Measurements from ENCODE around the gene HS6ST3.

Gene HS6ST3

GRCh38 chr13:96617528-96617927 is 527.6 kb downstream of the HS6ST3 start:
- no peaks in the 10 kb centered on the region for H4K20me1 ChIP-seq (ENCODE audit: control insufficient read depth, insufficient read depth, low read depth, low read length)
- no peaks in the 10 kb centered on the region for H3K9me3 ChIP-seq (ENCODE audit: control insufficient read depth, insufficient read depth, low read length)
- no peak overlapping the region for H3K27ac ChIP-seq (ENCODE audit: low read depth, low read length)
- no peaks in the 10 kb centered on the region for H3K9me2 ChIP-seq (replicated peaks; ENCODE audit: control insufficient read depth, low read length)
- no peaks in the 10 kb centered on the region for H3K79me2 ChIP-seq (ENCODE audit: control insufficient read depth, low read length)
- no peaks in the 10 kb centered on the region for H3K36me3 ChIP-seq (ENCODE audit: control insufficient read depth, low read length)
- H3F3A ChIP-seq (ENCODE audit: control insufficient read depth, insufficient read depth) = no peaks in the 10 kb centered on the region
- H3K4me1 ChIP-seq (ENCODE audit: control insufficient read depth, low read length) = no peaks in the 10 kb centered on the region
- H3K4me3 ChIP-seq (ENCODE audit: low read length) = no peak overlapping the region
- TF ChIP-seq EZH2phosphoT487 (IDR thresholded peaks at IDR 0.05; ENCODE audit: borderline replicate concordance, low read length) (no peak), CTCF (IDR thresholded peaks at IDR 0.05; ENCODE audit: low read depth, low read length, poor library complexity, severe bottlenecking) (no peak)
- H3K27me3 ChIP-seq (ENCODE audit: control insufficient read depth, low read length) = no peaks in the 10 kb centered on the region
- H3K4me2 ChIP-seq (ENCODE audit: low read length) = no peak overlapping the region

GRCh38 chr13:96621634-96622183 is 531.8 kb downstream of the HS6ST3 start:
- no peaks in the 10 kb centered on the region for H3K4me1 ChIP-seq (ENCODE audit: control insufficient read depth, low read length)
- no peak for TF ChIP-seq EZH2phosphoT487 (IDR thresholded peaks at IDR 0.05; ENCODE audit: borderline replicate concordance, low read length)
- TF ChIP-seq CTCF (IDR thresholded peaks at IDR 0.05; ENCODE audit: low read depth, low read length, poor library complexity, severe bottlenecking) = no peak
- H3K4me2 ChIP-seq (ENCODE audit: low read length) = no peak overlapping the region
- H3K79me2 ChIP-seq (ENCODE audit: control insufficient read depth, low read length) = no peaks in the 10 kb centered on the region
- no peak overlapping the region for H3K4me3 ChIP-seq (ENCODE audit: low read length)
- H3K27me3 ChIP-seq (ENCODE audit: control insufficient read depth, low read length) = no peaks in the 10 kb centered on the region
- H4K20me1 ChIP-seq (ENCODE audit: control insufficient read depth, insufficient read depth, low read depth, low read length) = no peaks in the 10 kb centered on the region
- no peaks in the 10 kb centered on the region for H3K9me3 ChIP-seq (ENCODE audit: control insufficient read depth, insufficient read depth, low read length)
- no peaks in the 10 kb centered on the region for H3K9me2 ChIP-seq (replicated peaks; ENCODE audit: control insufficient read depth, low read length)
- no peaks in the 10 kb centered on the region for H3K36me3 ChIP-seq (ENCODE audit: control insufficient read depth, low read length)
- H3K27ac ChIP-seq (ENCODE audit: low read depth, low read length) = no peak overlapping the region
- H3F3A ChIP-seq (ENCODE audit: control insufficient read depth, insufficient read depth) = no peaks in the 10 kb centered on the region

GRCh38 chr13:96629331-96629730 is 539.4 kb downstream of the HS6ST3 start:
- no peaks in the 10 kb centered on the region for H3K9me2 ChIP-seq (replicated peaks; ENCODE audit: control insufficient read depth, low read length)
- no peaks in the 10 kb centered on the region for H3K79me2 ChIP-seq (ENCODE audit: control insufficient read depth, low read length)
- H3K9me3 ChIP-seq (ENCODE audit: control insufficient read depth, insufficient read depth, low read length) = no peaks in the 10 kb centered on the region
- H3K36me3 ChIP-seq (ENCODE audit: control insufficient read depth, low read length) = no peaks in the 10 kb centered on the region
- no peak overlapping the region for H3K4me3 ChIP-seq (ENCODE audit: low read length)
- no peak overlapping the region for H3K4me2 ChIP-seq (ENCODE audit: low read length)
- H3K27me3 ChIP-seq (ENCODE audit: control insufficient read depth, low read length) = no peaks in the 10 kb centered on the region
- H4K20me1 ChIP-seq (ENCODE audit: control insufficient read depth, insufficient read depth, low read depth, low read length) = no peaks in the 10 kb centered on the region
- TF ChIP-seq EZH2phosphoT487 (IDR thresholded peaks at IDR 0.05; ENCODE audit: borderline replicate concordance, low read length) (no peak), CTCF (IDR thresholded peaks at IDR 0.05; ENCODE audit: low read depth, low read length, poor library complexity, severe bottlenecking) (no peak)
- no peaks in the 10 kb centered on the region for H3K4me1 ChIP-seq (ENCODE audit: control insufficient read depth, low read length)
- no peaks in the 10 kb centered on the region for H3F3A ChIP-seq (ENCODE audit: control insufficient read depth, insufficient read depth)
- H3K27ac ChIP-seq (ENCODE audit: low read depth, low read length) = no peak overlapping the region

Measured in DOHH2 (cell line).